Skeletal muscle cell (primary cell): ENCODE data around the gene SIK2.
"Not testable (repeated sequence)": the region's sequence is repeated elsewhere in the genome, so short reads cannot be mapped to it uniquely, and the experiment has no call there.

ENCODE experiments used
- DNase-seq: peaks from one replicate; pipeline ENCODE4 v3.0.0-alpha.2; 2010; ENCODE audit warnings: low read depth
- H3K4me3 ChIP-seq: 2 replicates; pipeline ENCODE4 v1.5.1; 2011; ENCODE audit warnings: low read depth, mild to moderate bottlenecking, control low read depth, low read length, moderate library complexity

SIK2 gene

GRCh38 chr11:111765984-111766833 is 164.0 kb downstream of the SIK2 start, which contains the start of gene PPP2R1B:
Gene PPP2R1B, minus strand, starts transcription at chr11:111766389. Its CDS starts 28 bp downstream, at chr11:111766361.
- no peak for DNase-seq
- peak within 1 kb of the TSS; percentile 89 for H3K4me3 ChIP-seq

DNA sequence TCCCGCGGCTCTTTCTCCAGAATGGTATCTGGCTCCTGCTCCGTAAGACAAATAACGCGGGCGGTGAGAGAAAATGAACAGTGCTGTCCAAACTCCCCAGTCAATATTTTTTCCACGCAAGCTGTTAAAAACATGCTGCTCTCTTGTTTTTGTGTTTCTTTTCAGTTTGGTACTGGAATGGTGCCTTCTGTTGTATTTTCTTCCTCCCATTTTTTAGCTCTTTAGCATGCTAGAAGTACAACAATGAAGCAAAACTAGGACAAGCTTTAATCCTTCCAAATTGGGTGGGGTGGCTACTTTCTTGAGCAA is 164.5 kb downstream of the SIK2 start:
- no peak for DNase-seq
- peak overlapping the region; percentile 89 for H3K4me3 ChIP-seq

GRCh38 chr11:111770581-111771134 is 168.4 kb downstream of the SIK2 start:
- no peak overlapping the region for H3K4me3 ChIP-seq
- DNase-seq = no peak

- H3K4me3 ChIP-seq, DNase-seq: not testable (repeated sequence)
Measured at GRCh38 chr11:111771205-111771604, 169.0 kb downstream of the SIK2 start.

- no peak for DNase-seq
Measured at GRCh38 chr11:111772535-111772934, 170.3 kb downstream of the SIK2 start.

DNA sequence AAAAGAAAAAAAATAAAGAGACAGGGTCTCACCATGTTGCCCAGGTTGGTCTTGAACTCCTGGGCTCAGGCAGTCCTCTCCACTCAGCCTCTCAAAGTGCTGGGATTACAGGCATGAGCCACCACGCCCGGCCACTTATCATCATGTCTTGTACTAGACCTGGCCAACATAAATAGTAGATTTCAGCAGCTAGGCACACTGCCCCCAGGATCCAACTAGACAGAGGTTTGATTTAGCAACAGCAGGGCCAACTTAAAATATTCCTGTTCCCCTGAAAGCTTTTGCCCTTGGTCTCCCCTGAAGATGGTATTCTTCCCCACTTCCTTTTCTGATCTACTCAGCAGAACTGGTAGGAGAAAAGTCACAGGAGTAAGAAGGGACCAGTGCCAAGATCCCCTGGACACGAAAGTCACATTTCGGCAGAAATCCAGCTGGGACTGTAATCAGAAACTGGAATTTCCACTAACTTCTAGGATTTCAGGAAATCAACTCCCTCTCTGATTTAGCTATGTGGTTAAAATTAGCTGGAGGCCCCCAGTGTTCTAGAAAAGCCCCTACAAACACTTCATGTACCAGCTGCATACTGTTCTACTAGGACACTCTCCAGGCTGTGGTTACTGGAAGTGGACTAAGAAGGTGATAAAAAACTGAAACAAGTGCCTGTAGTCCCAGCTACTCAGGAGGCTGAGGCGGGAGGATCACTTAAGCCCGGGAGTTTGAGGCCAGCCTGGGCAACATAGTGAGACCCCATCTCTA is 172.9 kb downstream of the SIK2 start:
- DNase-seq = no peak
- H3K4me3 ChIP-seq = no peak overlapping the region

More at GRCh38 chr11:111772535-111772934, 170.3 kb downstream of the SIK2 start:
- H3K4me3 ChIP-seq = no peak overlapping the region

- DNase-seq = no peak
- no peak overlapping the region for H3K4me3 ChIP-seq
Measured at GRCh38 chr11:111776398-111777093, 174.3 kb downstream of the SIK2 start.

GRCh38 chr11:111777094-111778046 is 175.1 kb downstream of the SIK2 start:
- no peak for DNase-seq
- no peak overlapping the region for H3K4me3 ChIP-seq

GRCh38 chr11:111778047-111778558 is 175.9 kb downstream of the SIK2 start:
- DNase-seq = no peak
- H3K4me3 ChIP-seq = no peak overlapping the region

DNA sequence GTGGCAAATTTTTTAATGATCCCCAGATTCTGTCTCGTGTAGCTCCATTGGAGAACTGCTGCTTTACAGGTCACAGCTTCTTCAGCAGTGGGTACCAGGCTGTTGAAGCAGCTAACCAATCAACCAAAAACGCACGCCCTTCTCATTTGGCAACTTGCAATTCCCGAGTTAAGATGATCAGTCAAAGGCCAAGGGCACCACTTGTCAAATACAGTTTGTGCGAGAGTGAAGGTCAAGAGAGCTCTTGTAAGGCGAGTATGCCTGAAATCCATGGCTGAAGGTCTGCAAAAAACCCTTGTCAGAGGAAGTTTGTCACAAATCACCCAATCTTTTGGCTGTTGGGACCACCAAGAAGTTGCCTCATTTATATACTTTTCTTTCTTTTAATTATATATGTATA is 176.9 kb downstream of the SIK2 start:
- DNase-seq = no peak
- no peak overlapping the region for H3K4me3 ChIP-seq
